WTC11 (cell line): ENCODE data around the gene CACNA2D1.

Experiments used
- MXD4 ChIP-seq: fragments of 250-450 bp; sonication (Bioruptor Pico); IDR thresholded peaks from 2 replicates; pipeline ENCODE4 v1.8.0; 2021; ENCODE audit warnings: mild to moderate bottlenecking, moderate library complexity, borderline replicate concordance
- TF ChIP-seq, protein P1 (sequence below): sonication (generic); formaldehyde crosslinking; IDR thresholded peaks from 2 replicates; pipeline ENCODE4 v1.8.1; 2022; ENCODE audit warnings: mild to moderate bottlenecking, moderate library complexity, missing genetic modification reagents
- TF ChIP-seq, protein P2 (sequence below): sonication (generic); formaldehyde crosslinking; IDR thresholded peaks from 2 replicates; pipeline ENCODE4 v1.8.1; 2023; ENCODE audit warnings: mild to moderate bottlenecking, missing genetic modification reagents, moderate library complexity

DNA sequence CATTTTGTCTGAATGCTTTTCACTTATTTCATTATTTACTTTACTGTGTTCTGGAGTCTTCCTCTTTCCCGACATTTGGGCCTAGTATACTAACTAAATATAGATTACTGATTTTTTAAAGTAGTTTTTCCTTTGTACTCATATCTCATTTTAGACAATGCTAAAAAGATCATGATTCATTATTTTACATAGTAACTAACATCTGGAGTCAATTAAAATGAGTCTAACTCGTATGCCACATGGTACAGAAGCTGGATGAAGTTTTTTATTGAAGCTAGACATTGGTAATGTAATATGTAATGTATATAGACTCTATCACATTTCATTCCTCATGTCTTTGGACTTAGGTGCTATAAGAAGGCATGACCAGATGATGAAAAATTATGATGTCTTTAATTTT, 517.4 kb downstream of the CACNA2D1 start:
- TF ChIP-seq, protein P1, sequence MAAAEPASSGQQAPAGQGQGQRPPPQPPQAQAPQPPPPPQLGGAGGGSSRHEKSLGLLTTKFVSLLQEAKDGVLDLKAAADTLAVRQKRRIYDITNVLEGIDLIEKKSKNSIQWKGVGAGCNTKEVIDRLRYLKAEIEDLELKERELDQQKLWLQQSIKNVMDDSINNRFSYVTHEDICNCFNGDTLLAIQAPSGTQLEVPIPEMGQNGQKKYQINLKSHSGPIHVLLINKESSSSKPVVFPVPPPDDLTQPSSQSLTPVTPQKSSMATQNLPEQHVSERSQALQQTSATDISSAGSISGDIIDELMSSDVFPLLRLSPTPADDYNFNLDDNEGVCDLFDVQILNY (CRISPR knock-in tag), result no peak
- no peak for TF ChIP-seq MXD4
- TF ChIP-seq, protein P2, sequence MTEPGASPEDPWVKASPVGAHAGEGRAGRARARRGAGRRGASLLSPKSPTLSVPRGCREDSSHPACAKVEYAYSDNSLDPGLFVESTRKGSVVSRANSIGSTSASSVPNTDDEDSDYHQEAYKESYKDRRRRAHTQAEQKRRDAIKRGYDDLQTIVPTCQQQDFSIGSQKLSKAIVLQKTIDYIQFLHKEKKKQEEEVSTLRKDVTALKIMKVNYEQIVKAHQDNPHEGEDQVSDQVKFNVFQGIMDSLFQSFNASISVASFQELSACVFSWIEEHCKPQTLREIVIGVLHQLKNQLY, result no peak
